ENCODE measurements around the gene CDH13. TPM values are rescaled to one million over a fixed set of nuclear protein-coding genes. Genes with fewer than 3 reads are reported as not detected.

CDH13 gene
- total and polyA plus RNA-seq, 12 donors: 0.86 to 30.6 (median 2.4) TPM

GRCh38 chr16:83603723-83604570 is 977.2 kb downstream of the CDH13 start:
- no peak overlapping the region for H3K4me3 ChIP-seq
- intact Hi-C loops (cut with DNase I): no loop called here
- H3K27ac ChIP-seq: no peak overlapping the region
- TF ChIP-seq POLR2A (IDR thresholded peaks at IDR 0.05) (no peak), CTCF (IDR thresholded peaks at IDR 0.05) (no peak)
- 72 to 88% (median 79%) methylated on average over 5 of the region's 5 CpGs for WGBS, 4 donors
- H3K4me1 ChIP-seq (replicated peaks in 1 of 2): no peaks in the 10 kb centered on the region
- no peak for DNase-seq
- no peaks in the 10 kb centered on the region for H3K27me3 ChIP-seq
- H3K36me3 ChIP-seq (replicated peaks in 1 of 2): no peaks in the 10 kb centered on the region
- peaks cover 0 to 5% (median 0%) of the 10 kb centered on the region in 3 donors for H3K9me3 ChIP-seq (replicated peaks in 1 of 3)

DNA sequence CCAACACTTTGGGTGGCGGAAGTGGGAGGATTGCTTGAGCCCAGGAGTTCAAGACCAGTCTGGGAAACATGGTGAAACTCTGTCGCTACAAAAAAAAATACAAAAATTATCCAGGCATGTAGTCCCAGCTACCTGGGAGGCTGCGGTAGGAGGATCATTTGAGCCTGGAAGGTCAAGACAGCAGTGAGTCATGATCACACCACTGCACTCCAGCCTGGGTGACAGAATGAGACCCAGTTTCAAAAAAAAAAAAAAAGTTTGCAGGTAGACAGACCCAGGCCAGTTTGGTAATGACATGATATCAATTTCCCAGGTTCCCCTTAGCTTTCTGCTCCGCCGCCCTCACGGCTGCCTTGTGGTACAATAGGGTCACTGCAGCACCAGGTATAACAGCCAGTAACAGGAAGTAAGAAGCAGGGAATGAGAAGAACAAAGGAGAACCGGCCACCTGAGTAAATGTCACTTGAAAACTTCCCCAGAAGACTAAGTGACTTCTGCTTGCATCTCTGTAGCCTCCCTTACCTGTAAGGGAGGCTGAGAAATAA is 979.8 kb downstream of the CDH13 start:
- intact Hi-C loops (cut with DNase I): no loop called here
- Histone ChIP-seq H3K27ac (no peak overlapping the region), H3K4me3 (no peak overlapping the region), H3K36me3 (replicated peaks in 1 of 2) (no peaks in the 10 kb centered on the region), H3K9me3 (replicated peaks in 1 of 3) (peaks cover 0 to 5% (median 0%) of the 10 kb centered on the region in 3 donors), H3K27me3 (no peaks in the 10 kb centered on the region), H3K4me1 (replicated peaks in 1 of 2) (no peaks in the 10 kb centered on the region)
- TF ChIP-seq CTCF (IDR thresholded peaks at IDR 0.05) (no peak), POLR2A (IDR thresholded peaks at IDR 0.05) (no peak)
- WGBS, 4 donors: 75 to 84% (median 80%) methylated on average over 7 of the region's 7 CpGs
- no peak for DNase-seq

GRCh38 chr16:83609178-83609577 is 982.4 kb downstream of the CDH13 start:
- no peak overlapping the region for H3K27ac ChIP-seq
- intact Hi-C loops (cut with DNase I): no loop called here
- TF ChIP-seq POLR2A (IDR thresholded peaks at IDR 0.05) (no peak), CTCF (IDR thresholded peaks at IDR 0.05) (no peak)
- no peaks in the 10 kb centered on the region for H3K4me1 ChIP-seq (replicated peaks in 1 of 2)
- WGBS, 4 donors: 77 to 81% (median 81%) methylated on average over 4 of the region's 4 CpGs
- DNase-seq: no peak
- H3K9me3 ChIP-seq (replicated peaks in 1 of 3): peaks cover 0 to 5% (median 0%) of the 10 kb centered on the region in 3 donors
- H3K27me3 ChIP-seq: no peaks in the 10 kb centered on the region
- no peaks in the 10 kb centered on the region for H3K36me3 ChIP-seq (replicated peaks in 1 of 2)
- H3K4me3 ChIP-seq: no peak overlapping the region

- DNase-seq: no peak
- Histone ChIP-seq H3K27me3 (no peaks in the 10 kb centered on the region), H3K36me3 (replicated peaks in 1 of 2) (no peaks in the 10 kb centered on the region), H3K4me3 (no peak overlapping the region), H3K9me3 (replicated peaks in 1 of 3) (no peaks in the 10 kb centered on the region), H3K27ac (no peak overlapping the region), H3K4me1 (replicated peaks in 1 of 2) (no peaks in the 10 kb centered on the region)
- WGBS, 4 donors: 61 to 73% (median 67%) methylated on average over 7 of the region's 7 CpGs
- TF ChIP-seq CTCF (IDR thresholded peaks at IDR 0.05): no peak
- TF ChIP-seq POLR2A (IDR thresholded peaks at IDR 0.05): no peak
- intact Hi-C loops (cut with DNase I): no loop called here
Observed at GRCh38 chr16:83615141-83615952, 988.6 kb downstream of the CDH13 start.

All from adrenal gland (tissue), 12 donors.